Esophagus mucosa (tissue), 1 donor: Measurements from ENCODE around the gene RSRC1. TPM values are rescaled to one million over a fixed set of nuclear protein-coding genes. Genes with fewer than 3 reads are reported as not detected.
"Not testable (repeated sequence)": the region's sequence is repeated elsewhere in the genome, so short reads cannot be mapped to it uniquely, and the experiment has no call there.

ENCODE experiments used
- ATAC-seq: fragments of 200-7000 bp; cut with Tn5 transposase; one replicate; pipeline ENCODE4 v1.9.1; 2020
- total RNA-seq: library from RNA; stranded (reverse); gene quantifications from one replicate; pipeline ENCODE4 v1.2.4, GENCODE V29; 2023
- donor health status: DM: yes; HTN: yes; CAD: no.

The RSRC1 gene
- total RNA-seq, 1 donor from 2014 or later: 16.9 TPM

DNA sequence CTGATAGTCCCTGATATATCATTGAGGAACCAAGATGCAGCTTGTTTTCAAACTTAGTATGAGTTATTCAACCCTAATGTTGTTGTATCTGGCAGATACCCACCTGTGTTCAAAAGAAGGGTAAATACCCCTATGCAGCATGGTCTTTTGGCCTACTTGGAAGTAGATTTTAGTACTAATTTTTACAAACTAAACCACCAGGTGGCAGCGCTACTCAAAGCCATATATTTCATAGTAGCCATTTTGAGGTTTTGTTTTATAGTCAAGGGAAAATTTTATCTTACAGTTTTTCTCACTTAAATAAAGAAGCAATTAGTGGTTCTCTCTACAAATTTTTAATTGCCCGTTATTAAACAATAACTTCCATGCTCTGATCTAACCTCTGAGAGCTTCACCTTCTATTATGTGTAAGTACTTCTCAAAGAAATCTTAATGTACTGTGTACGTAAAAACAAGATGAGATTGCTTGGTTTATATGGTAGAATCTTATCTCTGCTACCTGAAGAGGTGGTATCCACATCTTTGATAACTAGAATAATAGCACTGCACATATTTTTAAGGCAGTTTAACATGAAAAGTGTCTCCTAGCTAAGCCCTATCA, 429.6 kb downstream of the RSRC1 start:
- peak; percentile 41 for ATAC-seq

DNA sequence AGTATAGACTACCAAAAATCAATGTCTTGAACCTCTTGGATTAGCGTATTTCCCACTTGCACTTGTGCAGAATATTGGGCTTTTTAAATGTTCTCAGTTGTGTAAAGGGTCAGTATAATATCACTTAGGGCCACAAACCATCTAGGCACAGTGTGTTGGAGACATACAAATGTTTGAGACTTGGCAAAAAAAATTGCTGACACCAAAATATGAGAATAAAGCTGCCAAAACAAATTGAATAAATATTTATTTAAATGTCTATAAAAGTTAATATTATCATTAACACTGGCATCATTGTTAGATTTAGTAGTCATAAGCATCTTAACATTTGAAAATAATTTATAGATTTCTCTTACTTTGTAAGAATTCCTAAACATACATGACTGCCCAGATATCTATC, 430.2 kb downstream of the RSRC1 start:
- no peak for ATAC-seq

GRCh38 chr3:158548691-158549090, 438.8 kb downstream of the RSRC1 start:
- no peak for ATAC-seq

DNA sequence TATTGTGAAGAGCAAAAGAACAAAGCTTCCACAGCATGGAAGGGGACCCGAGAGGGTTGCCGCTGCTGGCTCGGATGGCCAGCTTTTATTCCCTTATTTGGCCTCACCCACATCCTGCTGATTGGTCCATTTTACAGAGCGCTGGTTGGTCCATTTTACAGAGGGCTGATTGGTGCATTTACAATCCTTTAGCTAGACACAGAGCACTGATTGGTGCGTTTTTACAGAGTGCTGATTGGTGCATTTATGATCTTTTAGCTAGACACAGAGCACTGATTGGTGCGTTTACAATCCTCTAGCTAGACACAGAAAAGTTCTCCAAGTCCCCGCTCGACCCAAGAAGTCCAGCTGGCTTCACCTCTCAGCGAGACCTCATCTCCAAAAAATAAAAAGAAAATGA, 440.0 kb downstream of the RSRC1 start:
- ATAC-seq: not testable (repeated sequence)

GRCh38 chr3:158552124-158552523, 442.2 kb downstream of the RSRC1 start:
- ATAC-seq: no peak

DNA sequence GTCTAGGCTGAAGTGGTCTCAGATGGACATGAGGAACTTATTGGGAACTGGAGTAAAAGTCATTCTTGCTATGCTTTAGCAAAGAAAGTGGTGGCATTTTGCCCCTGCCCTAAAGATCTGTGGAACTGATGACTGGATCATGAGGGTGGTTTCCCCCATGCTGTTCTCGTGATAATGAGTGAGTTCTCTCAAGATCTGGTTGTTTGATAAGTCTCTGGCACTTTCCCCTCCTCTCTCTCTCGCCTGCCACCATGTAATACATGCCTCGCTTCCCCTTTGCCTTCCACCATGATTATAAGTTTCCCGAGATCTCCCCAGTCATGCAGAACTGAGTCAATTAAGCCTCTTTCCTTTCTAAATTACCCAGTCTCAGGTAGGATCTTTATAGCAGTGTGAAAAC, 449.6 kb downstream of the RSRC1 start:
- no peak for ATAC-seq

- ATAC-seq: no peak
These were observed 451.1 kb downstream of the RSRC1 start for GRCh38 chr3:158560979-158561378.

GRCh38 chr3:158562674-158563073, 452.8 kb downstream of the RSRC1 start:
- ATAC-seq: no peak

DNA sequence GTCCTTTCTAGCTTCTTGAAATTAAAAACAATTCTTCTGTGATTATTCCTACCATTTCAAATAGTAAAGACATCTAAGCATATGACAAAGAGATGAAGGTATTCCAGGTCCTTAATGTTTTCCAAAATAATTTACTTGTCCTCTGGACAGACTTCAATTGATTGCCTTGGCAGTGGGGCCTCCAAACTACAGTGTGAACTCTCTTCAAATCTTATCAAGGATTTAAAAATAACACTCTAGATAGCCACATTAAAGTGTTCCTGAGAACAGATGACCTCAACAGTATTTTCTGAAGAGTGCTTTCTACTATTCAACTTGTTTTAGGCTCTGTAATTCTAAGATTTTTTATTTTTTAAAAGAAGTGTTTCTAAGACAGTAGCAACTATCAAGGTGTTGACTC, 453.2 kb downstream of the RSRC1 start:
- no peak for ATAC-seq

- ATAC-seq: no peak
These were observed 455.2 kb downstream of the RSRC1 start for GRCh38 chr3:158565076-158565475.

GRCh38 chr3:158568784-158569183, 458.9 kb downstream of the RSRC1 start:
- no peak for ATAC-seq

- ATAC-seq: no peak
These were observed 459.9 kb downstream of the RSRC1 start for GRCh38 chr3:158569794-158570193.

- ATAC-seq: peak; percentile 100
These were observed 461.3 kb downstream of the RSRC1 start, which contains the start of gene MLF1 for GRCh38 chr3:158570999-158571702. Gene MLF1, plus strand, starts transcription at chr3:158571194. Its CDS starts 107 bp downstream, at chr3:158571301.

DNA sequence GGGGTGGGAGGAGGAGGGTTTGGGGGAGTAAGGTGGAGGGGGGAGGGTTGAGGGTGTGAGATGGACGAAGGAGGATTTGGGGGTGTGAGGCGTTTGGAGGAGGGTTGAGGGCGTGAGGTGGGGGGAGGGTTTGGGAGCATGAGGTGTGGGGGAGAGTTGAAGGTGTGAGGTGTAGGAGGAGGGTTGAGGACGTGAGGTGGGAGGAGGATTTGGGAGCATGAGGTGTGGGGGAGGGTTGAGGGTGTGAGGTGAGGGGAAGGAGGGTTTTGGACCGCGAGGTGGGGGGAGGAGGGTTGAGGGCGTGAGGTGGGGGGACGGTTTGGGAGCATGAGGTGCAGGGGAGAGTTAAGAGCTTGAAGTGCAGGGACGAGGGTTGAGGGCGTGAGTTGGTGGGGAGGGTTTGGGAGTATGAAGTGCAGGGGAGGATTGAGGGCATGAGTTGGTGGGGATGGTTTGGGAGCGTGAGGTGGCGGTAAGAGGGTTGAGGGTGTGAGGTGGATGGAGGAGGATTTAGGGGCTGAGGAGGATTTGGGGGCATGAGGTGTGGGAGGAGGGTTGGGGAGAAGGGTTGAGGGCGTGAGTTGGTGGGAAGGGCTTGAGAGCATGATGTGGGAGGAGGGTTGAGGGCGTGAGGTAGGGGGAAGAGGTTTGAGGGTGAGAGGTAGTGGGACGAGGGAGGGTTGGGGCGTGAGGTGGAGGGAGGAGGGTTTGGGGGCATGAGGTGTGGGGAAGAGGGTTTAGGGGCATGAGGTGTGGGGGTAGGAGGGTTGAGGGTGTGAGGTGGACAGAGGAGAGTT, 462.3 kb downstream of the RSRC1 start:
- no peak for ATAC-seq

DNA sequence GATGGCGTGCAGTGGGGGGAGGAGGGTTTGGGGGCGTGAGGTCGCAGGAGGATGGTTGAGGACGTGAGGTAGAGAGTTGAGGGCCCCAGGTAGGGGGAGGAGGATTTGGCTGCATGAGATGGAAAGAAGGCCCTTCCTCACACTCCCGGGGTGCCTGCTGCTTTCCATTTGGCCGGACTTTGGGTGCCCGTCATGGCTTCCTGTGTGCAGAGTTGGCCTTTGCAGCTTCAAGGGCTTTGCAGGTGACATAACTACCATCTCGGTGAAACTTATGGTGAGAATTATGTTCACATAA, 462.8 kb downstream of the RSRC1 start:
- no peak for ATAC-seq

DNA sequence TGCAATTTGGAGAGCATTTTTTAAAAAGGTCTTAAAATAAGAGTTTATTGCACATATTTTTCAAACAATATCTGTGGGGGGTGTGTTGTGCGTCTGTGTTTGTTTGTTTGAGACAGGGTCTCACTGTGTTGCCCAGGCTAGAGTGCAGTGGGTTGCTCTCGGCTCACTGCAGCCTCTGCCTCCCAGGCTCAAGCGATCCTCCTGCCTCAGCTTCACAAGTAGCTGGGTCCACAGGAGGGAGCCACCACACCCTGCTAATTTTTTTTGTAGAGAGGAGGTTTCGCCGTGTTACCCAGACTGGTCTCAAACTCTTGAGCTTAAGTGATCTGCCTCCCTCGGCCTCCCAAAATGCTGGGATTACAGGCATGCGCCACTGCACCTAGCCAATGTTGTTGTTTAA, 463.8 kb downstream of the RSRC1 start:
- ATAC-seq: no peak

DNA sequence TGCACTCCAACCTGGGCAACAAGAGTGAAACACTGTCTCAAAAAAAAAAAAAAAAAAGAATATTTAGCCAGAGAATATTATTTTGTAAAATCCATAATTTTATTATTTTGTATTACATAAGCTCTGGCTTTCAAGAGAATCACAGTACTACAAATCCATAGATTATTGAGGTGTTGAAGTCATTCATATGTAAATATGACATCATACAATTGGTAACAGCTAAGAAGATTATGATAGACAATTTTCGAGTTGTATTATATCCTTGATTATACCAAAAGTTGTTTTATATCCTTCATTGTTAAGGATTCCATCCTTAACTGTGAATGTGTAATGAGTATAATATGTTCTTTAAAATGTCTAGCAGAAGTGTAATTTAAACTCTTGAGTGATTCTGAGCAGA, 464.8 kb downstream of the RSRC1 start:
- ATAC-seq: no peak

- ATAC-seq: no peak
These were observed 480.3 kb downstream of the RSRC1 start for GRCh38 chr3:158590223-158590622.

Other genes with a start within 250 kb of the RSRC1 start
- not detected for gene SHOX2, start 3.7 kb upstream of the RSRC1 start, total RNA-seq